Cardiac septum (tissue), 1 donor: ENCODE measurements around the gene ADARB2. TPM values are rescaled to one million over a fixed set of nuclear protein-coding genes. Genes with fewer than 3 reads are reported as not detected.
"Not testable (repeated sequence)": the region's sequence is repeated elsewhere in the genome, so short reads cannot be mapped to it uniquely, and the experiment has no call there.

Experiments used
- DNase-seq: peaks from one replicate; pipeline ENCODE4 v3.0.0-alpha.2; 2020; ENCODE audit warnings: low spot score
- intact Hi-C: fragments of 100-400 bp; cut with DNase I; formaldehyde crosslinking; loops from one replicate; pipeline ENCODE4 v1.14.0; 2022
- total RNA-seq: library from RNA; stranded (reverse); fragmentation: NEBNext Ultra II Directional; extraction: Animal tissue kit (Norgen Biotek cat#: 25700); gene quantifications from one replicate; pipeline ENCODE4 v1.2.1, GENCODE V29; 2021
- donor health status: DM: no; HTN: no; CAD: no.

Gene ADARB2
- total RNA-seq, 1 donor from 2014 or later, result not detected

DNA sequence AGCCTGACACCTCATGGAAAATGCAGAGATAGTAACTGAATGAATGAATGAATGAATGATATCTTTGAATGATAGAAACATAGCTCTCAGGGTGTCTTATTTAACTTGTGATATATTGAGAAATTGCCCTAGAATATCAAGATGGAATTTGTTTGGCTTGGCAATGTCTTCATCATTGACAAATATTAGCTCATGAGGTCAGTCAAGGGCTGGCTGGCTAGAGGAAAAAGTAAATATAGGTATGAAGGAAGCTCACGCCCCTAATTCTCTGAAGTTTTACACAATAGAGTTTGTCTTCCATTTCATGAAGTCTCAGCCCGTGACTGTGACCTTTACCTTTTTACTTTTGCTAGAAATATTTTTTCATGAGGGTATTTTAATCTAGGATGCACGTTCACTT lies 305.2 kb downstream of the ADARB2 start:
- DNase-seq, result no peak
- intact Hi-C loops, result no loop called here

- intact Hi-C loops, result no loop called here
- DNase-seq, result no peak
Observed at GRCh38 chr10:1431229-1431628, 306.1 kb downstream of the ADARB2 start.

DNA sequence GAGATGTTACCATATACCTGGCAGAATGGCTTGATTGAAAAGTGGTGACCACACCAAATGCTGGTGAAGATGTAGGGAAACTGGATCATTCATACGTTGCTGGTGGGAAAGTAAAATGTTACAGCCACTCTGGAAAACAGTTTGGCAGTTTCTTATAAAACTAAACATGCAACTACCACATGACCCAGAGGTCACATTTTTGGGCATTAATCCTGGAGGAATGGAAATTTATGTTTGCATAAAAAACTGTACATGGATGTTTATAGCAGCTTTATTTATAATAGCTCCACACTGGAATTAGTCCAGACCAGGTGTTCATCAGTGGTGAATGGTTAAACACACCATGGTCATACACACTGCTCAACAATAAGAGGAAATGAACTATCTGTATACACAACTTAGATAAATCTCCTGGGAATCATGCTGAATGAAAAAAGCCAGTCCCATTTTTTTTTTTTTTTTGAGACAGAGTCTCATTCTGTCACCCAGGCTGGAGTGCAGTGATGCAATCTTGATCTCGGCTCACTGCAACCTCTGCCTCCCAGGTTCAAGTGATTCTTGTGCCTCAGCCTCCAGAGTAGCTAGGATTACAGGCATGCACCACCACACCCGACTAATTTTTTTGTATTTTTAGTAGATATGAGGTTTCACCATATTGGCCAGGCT lies 309.7 kb downstream of the ADARB2 start:
- DNase-seq, intact Hi-C loops: not testable (repeated sequence)

DNA sequence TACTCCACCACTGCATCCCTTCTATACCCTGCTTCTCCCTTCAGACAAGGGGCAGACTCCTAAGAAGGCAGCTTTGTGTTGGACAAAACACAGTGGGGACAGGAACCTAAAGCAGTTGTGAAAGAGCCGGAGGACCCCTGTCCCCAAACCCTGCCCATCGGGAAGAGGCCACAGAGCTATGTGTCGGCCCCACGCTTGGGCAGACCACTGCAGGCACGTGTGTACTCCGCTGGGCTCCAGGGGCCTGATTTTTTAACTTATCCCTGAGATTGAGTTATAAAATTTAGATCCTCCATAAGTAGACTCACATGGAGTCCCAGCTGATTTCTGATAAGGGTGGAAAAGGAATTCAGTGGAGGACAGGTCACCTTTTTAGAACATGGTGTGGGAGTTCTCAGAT lies 310.5 kb downstream of the ADARB2 start:
- intact Hi-C loops, result no loop called here

GRCh38 chr10:1425879-1426278 lies 311.4 kb downstream of the ADARB2 start:
- intact Hi-C loops, result no loop called here
- DNase-seq, result no peak

More for the DNA sequence above, 310.5 kb downstream of the ADARB2 start:
- no peak for DNase-seq

GRCh38 chr10:1424648-1425047 lies 312.7 kb downstream of the ADARB2 start:
- intact Hi-C loops, result no loop called here
- no peak for DNase-seq

DNA sequence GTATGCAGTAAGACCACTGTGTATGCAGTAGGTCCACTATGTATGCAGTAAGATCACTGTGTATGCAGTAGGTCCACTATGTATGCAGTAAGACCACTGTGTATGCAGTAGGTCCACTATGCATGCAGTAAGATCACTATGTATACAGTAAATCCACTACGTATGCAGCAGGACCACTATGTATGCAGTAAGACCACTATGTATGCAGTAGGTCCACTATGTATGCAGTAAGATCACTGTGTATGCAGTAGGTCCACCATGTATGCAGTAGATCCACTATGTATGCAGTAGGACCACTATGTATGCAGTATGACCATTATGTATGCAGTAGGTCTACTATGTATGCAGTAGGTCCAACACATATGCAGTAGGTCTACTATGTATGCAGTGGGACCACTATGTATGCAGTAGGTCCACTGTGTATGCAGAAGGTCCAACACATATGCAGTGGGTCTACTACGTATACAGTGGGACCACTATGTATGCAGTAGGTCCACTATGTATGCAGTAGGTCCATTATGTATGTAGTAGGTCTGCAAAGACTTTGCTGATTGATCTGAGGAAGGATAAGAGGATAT lies 313.6 kb downstream of the ADARB2 start:
- no peak for DNase-seq
- intact Hi-C loops, result no loop called here

DNA sequence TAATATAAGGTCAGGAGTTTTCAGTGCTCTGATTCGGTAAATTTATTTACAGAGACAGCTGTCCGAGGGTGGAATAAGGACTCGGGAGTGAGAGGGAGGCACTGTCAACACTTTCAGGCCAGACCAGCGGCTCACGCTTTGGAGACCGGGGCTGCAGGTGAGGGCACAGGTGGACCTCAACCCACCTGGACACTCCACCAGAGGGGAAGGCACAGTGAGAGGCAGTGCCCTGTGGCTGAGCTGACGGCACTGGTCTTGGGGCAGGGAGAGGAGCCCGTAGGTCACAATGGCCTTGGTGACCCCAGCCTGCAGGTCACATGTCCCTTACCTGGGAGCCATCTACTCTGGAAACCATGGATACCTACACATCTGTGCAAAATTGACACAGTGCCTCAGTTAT lies 315.1 kb downstream of the ADARB2 start:
- intact Hi-C loops, result no loop called here

GRCh38 chr10:1420661-1421362 lies 316.5 kb downstream of the ADARB2 start:
- intact Hi-C loops, result no loop called here
- DNase-seq, result no peak

More for the DNA sequence above, 315.1 kb downstream of the ADARB2 start:
- no peak for DNase-seq

DNA sequence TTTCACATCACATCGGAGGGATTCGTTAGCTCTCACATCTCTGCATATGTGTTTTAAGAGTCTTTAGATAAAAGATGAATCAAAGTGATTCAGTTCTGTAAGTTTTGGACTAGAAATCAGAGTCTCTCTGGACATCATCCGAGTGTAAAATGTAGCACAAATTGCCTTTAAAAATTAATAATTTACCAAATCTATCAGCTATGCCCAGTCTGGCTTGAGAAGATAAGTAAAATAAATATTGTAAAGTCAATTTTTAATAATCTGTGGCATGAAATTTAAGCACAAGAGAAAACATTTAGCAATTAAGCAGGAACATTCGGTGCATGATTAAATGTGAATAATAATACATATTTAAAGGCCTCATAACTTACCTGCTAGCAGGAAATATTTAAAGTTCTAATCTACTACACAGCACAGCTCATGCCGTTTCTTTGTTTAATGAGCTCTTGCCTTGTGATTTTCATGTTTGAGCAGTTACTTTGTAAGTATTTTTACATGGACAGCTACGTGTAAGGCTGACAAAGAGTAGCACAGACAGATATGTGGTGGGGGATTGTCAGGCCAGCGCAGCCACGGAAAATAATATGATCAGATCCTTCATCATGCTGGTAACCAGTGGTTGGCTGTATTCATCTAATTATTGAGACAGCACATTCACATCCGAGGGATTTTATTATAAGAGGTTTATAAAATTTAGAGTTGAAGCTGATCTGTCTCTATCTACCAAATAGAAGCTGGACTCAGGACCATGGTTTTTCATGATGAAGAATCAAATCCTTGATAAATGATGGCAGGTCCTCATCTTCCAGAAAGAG lies 317.3 kb downstream of the ADARB2 start:
- no peak for DNase-seq
- intact Hi-C loops, result no loop called here

DNA sequence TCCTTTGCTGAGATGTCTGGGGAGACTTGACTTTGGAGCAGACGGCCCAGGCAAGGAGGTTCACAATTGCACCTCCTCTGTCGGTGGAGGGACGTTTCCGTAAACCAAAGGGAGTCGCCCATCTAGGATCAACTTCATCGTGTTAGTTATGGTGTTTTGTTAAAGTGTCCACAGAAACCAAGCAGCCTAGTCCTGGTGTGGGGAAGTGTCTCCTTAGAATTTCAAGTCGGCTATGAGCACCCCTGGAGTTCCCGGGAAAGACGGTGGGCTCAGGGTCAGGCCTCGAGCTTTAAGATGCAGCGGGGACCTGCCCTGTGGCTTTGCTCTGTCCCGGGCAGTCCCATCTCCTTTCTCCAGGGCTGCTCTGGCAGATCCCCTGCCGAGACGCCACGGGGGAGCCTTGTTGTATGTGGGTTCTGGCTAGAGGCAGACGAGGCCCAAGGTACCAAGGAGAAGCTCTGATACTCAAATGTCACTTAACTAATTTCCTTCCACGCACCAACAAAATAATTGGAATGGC lies 319.2 kb downstream of the ADARB2 start:
- intact Hi-C loops, result no loop called here

GRCh38 chr10:1417574-1417973 lies 319.8 kb downstream of the ADARB2 start:
- intact Hi-C loops, result no loop called here
- DNase-seq, result no peak

More for the DNA sequence above, 319.2 kb downstream of the ADARB2 start:
- DNase-seq, result no peak

GRCh38 chr10:1416456-1417037 lies 320.8 kb downstream of the ADARB2 start:
- DNase-seq, result no peak
- intact Hi-C loops, result no loop called here

- intact Hi-C loops, result no loop called here
- no peak for DNase-seq
Observed at GRCh38 chr10:1414893-1415292, 322.4 kb downstream of the ADARB2 start.

GRCh38 chr10:1414346-1414745 lies 323.0 kb downstream of the ADARB2 start:
- intact Hi-C loops, DNase-seq: not testable (repeated sequence)

DNA sequence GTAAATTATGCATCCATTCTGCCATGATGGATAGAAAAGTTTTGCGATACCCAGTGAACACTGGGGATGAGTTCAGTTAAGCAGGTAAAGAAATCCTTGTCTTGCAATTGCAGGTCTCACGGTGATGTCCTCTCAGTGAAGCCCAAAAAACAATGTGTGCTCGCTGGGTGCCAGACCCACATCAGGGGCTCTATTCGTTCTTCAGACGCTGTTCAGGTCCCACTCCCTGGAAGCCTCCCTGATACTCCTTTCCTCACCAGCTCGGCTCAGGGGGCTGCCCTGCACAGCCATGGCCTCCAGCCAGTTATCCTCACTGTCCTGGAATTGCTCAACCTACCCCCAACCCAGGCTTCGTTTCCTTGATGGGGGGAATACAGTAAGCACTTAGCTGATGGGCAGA lies 323.5 kb downstream of the ADARB2 start:
- DNase-seq, result no peak
- intact Hi-C loops, result no loop called here

- DNase-seq, result no peak
- intact Hi-C loops, result no loop called here
Observed at GRCh38 chr10:1413256-1413655, 324.1 kb downstream of the ADARB2 start.

DNA sequence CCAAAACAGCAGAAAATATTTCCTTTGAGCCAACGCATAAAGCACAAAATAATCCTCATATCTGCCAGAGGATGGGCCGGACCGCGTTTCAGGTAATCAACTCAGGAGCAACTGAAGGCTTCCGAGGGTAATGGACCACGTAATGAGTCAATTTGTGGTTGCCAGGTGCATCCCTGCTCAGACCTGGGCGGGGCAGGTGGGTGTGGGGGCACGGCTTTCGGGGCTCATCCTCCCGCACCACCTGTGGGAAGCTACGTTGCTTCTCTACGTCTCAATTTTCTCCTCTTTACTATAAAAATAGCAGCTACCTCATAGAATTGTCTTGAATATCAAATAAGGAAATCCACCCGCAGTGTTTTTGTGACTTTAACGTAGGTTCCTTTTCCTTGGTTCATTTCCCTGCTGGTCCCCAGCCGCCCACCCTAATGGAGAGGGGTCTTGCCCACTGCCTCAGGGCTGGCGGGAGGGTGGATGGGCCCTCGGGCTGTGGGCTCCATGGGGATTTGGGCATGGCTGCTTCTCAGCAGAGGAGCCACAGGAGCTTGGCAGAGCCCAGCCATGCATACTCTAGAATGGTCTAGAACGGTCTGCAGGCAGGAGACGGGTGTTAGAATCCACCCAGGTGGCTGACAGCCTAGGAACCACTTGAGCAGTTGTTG lies 324.7 kb downstream of the ADARB2 start:
- intact Hi-C loops, result no loop called here
- DNase-seq, result no peak

DNA sequence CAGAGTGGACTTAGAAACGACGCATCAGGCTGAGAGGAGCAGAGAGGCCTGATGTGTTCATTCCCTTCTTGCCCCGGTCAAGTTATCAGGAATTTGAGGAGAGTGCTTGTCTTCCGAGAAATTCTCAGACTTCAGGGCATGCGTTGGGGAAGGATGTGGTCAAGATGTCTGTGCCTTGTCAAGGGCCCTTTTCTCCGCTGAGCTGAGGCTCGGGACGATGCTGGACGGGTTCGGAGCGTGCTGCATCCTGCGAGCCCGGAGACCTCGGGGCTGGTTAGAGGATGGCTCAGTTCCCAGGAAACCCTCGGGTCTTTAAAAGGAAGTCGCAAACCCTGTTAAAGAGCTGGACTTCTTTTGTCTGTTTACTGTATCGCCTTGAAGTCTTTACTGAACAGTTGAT lies 325.4 kb downstream of the ADARB2 start:
- intact Hi-C loops, result no loop called here
- DNase-seq, result no peak
